SK-N-MC (cell line): ENCODE data around the gene LHX3.

ENCODE experiments used
- EZH2 ChIP-seq: fragments of 200-600 bp; sonication (generic); IDR thresholded peaks from one replicate; pipeline ENCODE4 v1.6.1; 2017; ENCODE audit warnings: antibody characterized with exemption
- POLR2AphosphoS5 ChIP-seq: IDR thresholded peaks from 2 replicates; pipeline ENCODE4 v1.6.1; 2012; ENCODE audit warnings: mild to moderate bottlenecking, low read depth, low read length, borderline replicate concordance

GRCh38 chr9:136229096-136230065 is 24.5 kb upstream of the LHX3 start:
- TF ChIP-seq EZH2 = no peak
- no peak for TF ChIP-seq POLR2AphosphoS5
